Measurements from ENCODE around the gene ALCAM.

DNA sequence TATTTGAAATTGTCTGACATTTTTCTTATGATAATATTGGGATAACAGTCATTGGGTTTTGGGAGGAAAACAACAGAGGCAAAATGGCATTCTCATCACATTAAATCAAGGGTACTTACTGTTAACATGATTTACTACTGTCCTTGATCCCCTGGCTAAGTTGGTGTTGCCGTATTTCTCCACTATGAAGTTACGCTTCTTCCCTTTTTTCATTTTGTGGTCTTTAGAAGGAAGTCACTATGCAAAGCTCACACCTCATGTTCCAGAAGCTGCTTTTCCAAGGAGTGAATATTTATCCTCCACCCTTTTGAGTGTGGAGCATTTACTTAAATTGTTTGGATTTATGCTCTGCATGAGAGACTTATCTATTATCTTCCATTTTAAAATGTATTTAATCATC, 63.7 kb downstream of the ALCAM start:
- TF ChIP-seq, protein P1, sequence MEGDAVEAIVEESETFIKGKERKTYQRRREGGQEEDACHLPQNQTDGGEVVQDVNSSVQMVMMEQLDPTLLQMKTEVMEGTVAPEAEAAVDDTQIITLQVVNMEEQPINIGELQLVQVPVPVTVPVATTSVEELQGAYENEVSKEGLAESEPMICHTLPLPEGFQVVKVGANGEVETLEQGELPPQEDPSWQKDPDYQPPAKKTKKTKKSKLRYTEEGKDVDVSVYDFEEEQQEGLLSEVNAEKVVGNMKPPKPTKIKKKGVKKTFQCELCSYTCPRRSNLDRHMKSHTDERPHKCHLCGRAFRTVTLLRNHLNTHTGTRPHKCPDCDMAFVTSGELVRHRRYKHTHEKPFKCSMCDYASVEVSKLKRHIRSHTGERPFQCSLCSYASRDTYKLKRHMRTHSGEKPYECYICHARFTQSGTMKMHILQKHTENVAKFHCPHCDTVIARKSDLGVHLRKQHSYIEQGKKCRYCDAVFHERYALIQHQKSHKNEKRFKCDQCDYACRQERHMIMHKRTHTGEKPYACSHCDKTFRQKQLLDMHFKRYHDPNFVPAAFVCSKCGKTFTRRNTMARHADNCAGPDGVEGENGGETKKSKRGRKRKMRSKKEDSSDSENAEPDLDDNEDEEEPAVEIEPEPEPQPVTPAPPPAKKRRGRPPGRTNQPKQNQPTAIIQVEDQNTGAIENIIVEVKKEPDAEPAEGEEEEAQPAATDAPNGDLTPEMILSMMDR (IDR thresholded peaks at IDR 0.05), result no peak
- no peak for TF ChIP-seq EP300 (IDR thresholded peaks at IDR 0.05; ENCODE audit: low read depth)

Data from transverse colon (tissue), 3 donors.